ENCODE results near the gene IFNK. TPM values are rescaled to one million over a fixed set of nuclear protein-coding genes. Genes with fewer than 3 reads are reported as not detected.

The IFNK gene
- total RNA-seq, 1 experiment from 2014 or later = not detected

GRCh38 chr9:27530915-27531755 is 7.0 kb downstream of the IFNK start:
- H3K36me3 ChIP-seq (ENCODE audit: control insufficient read depth in 1 of 2, insufficient read depth in 2 of 2, low read length in 2 of 2) = no peaks in the 10 kb centered on the region
- no peaks in the 10 kb centered on the region for H4K20me1 ChIP-seq (ENCODE audit: insufficient read depth)
- ATAC-seq (no peak), DNase-seq (ENCODE audit: low read depth, low spot score) (no peak)
- TF ChIP-seq ELF1 (IDR thresholded peaks at IDR 0.05; ENCODE audit: borderline replicate concordance, low read depth) = no peak
- no peak for TF ChIP-seq ZFX (IDR thresholded peaks at IDR 0.05)
- TF ChIP-seq EZH2 (IDR thresholded peaks at IDR 0.05) = no peak
- TF ChIP-seq CTCF (IDR thresholded peaks at IDR 0.05 in 2 of 3, conservative IDR thresholded peaks at IDR 0.05 in 1 of 3; ENCODE audit: borderline replicate concordance in 1 of 3, insufficient read depth in 1 of 3, low read depth in 2 of 3, low read length in 2 of 3) = no peak
- no peak for TF ChIP-seq EZH2phosphoT487 (IDR thresholded peaks at IDR 0.05; ENCODE audit: borderline replicate concordance)
- TF ChIP-seq SIN3A (IDR thresholded peaks at IDR 0.05; ENCODE audit: low read depth) = no peak
- no peak for TF ChIP-seq SRF (IDR thresholded peaks at IDR 0.05; ENCODE audit: low read depth)
- no peak for TF ChIP-seq POLR2AphosphoS5 (IDR thresholded peaks at IDR 0.05; ENCODE audit: low read depth, low read length)
- BruUV-seq (replicated peaks) = no TSS peak
- H2AFZ ChIP-seq (ENCODE audit: low read depth, low read length, poor library complexity, severe bottlenecking) = no peak overlapping the region
- H3K4me1 ChIP-seq (ENCODE audit: control insufficient read depth in 1 of 2, insufficient read depth in 2 of 2, low read length in 2 of 2) = peaks cover 0 to 16% of the 10 kb centered on the region in 2 experiments; a peak in 1 of 4 replicates
- no peak overlapping the region for H3K4me3 ChIP-seq (replicated peaks in 1 of 2; ENCODE audit: low read depth in 1 of 2, low read length in 2 of 2)
- H3K9me3 ChIP-seq (ENCODE audit: control insufficient read depth in 1 of 2, insufficient read depth in 1 of 2, low read depth in 1 of 2, low read length in 2 of 2) = no peaks in the 10 kb centered on the region
- H3K27ac ChIP-seq (ENCODE audit: low read depth, low read length) = no peak overlapping the region
- CTCF ChIA-PET = no interaction called here
- no peaks in the 10 kb centered on the region; the same call in 1 of the 2 replicates for H3K27me3 ChIP-seq (ENCODE audit: insufficient read depth, low read length)
- no peak overlapping the region for H3K4me2 ChIP-seq (ENCODE audit: low read length)
- RAD21 ChIA-PET (ENCODE audit: low non-redundant PET in 1 of 2, low total read pairs in 2 of 2, uncharacterized antibody in 2 of 2, unreplicated experiment in 2 of 2) = no interaction called here
- POLR2A ChIA-PET = no interaction called here
- H3K9ac ChIP-seq (ENCODE audit: low read length) = no peak overlapping the region
- no peaks in the 10 kb centered on the region for H3K9me2 ChIP-seq (ENCODE audit: insufficient read depth)
- H3K79me2 ChIP-seq (ENCODE audit: insufficient read depth, low read length) = no peaks in the 10 kb centered on the region
- intact Hi-C loops (cut with micrococcal nuclease) = no loop called here
